Glutamatergic neuron (in vitro differentiated cells): ENCODE measurements around the gene NFYC. TPM values are rescaled to one million over a fixed set of nuclear protein-coding genes. Genes with fewer than 3 reads are reported as not detected.

Source experiments
- DNase-seq: peaks from one replicate; pipeline ENCODE4 v3.0.0; 2022
- H3K27ac Mint-ChIP-seq: one replicate; pipeline ENCODE4 v1.8.0; 2020; ENCODE audit warnings: mild to moderate bottlenecking, mixed read lengths, inconsistent platforms; ENCODE audit not compliant: unreplicated experiment
- H3K27me3 Mint-ChIP-seq: one replicate; pipeline ENCODE4 v1.8.0; 2020; ENCODE audit warnings: mild to moderate bottlenecking, moderate library complexity, mixed read lengths, inconsistent platforms; ENCODE audit not compliant: unreplicated experiment
- H3K36me3 Mint-ChIP-seq: one replicate; pipeline ENCODE4 v1.8.0; 2020; ENCODE audit warnings: mild to moderate bottlenecking, mixed read lengths, inconsistent platforms; ENCODE audit not compliant: unreplicated experiment
- H3K4me1 Mint-ChIP-seq: one replicate; pipeline ENCODE4 v1.8.0; 2020; ENCODE audit warnings: mild to moderate bottlenecking, low read depth, mixed read lengths, inconsistent platforms; ENCODE audit not compliant: unreplicated experiment
- H3K4me3 Mint-ChIP-seq: one replicate; pipeline ENCODE4 v1.8.0; 2020; ENCODE audit warnings: mild to moderate bottlenecking, mixed read lengths, inconsistent platforms; ENCODE audit not compliant: unreplicated experiment
- H3K9me3 Mint-ChIP-seq: one replicate; pipeline ENCODE4 v1.8.0; 2020; ENCODE audit warnings: mild to moderate bottlenecking, moderate library complexity, mixed read lengths, inconsistent platforms; ENCODE audit not compliant: unreplicated experiment
- total RNA-seq: library from RNA; stranded (reverse); fragmentation: NEBNext Ultra II Directional; extraction: Animal tissue kit (Norgen Biotek cat#: 25700); gene quantifications from one replicate; pipeline ENCODE4 v1.2.1, GENCODE V29; 2021; ENCODE audit not compliant: unreplicated experiment
- TF ChIP-seq, protein P1 (sequence below): fragments of 200-600 bp; sonication (generic); IDR thresholded peaks from one replicate; pipeline ENCODE4 v1.5.0; 2021; ENCODE audit not compliant: partially characterized antibody, unreplicated experiment

Gene NFYC
- total RNA-seq, 1 donor from 2014 or later = 44.2 TPM

DNA sequence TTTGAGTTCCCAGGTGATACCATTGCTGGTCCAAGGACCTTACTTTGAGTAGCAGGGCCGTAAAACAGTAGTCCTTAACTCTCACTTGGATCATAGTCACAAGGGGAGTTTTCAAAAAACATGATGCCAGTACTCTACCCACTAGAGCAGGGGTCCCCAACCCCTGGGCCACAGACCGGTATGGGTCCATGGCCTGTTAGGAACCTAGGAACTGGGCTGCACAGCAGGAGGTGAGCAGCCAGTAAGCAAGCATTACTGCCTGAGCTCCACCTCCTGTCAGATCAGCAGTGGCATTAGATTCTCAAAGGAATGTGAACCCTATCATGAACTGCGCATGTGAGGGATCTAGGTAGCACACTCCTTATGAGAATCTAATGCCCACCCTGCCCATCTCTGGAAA is 52.4 kb downstream of the NFYC start:
- no peak for DNase-seq
- Mint-ChIP-seq H3K4me1 (peaks cover 23% of the 10 kb centered on the region), H3K27ac (no peak overlapping the region), H3K27me3 (peaks cover 5% of the 10 kb centered on the region), H3K9me3 (no peaks in the 10 kb centered on the region), H3K4me3 (no peak overlapping the region), H3K36me3 (no peaks in the 10 kb centered on the region)
- TF ChIP-seq, protein P1, sequence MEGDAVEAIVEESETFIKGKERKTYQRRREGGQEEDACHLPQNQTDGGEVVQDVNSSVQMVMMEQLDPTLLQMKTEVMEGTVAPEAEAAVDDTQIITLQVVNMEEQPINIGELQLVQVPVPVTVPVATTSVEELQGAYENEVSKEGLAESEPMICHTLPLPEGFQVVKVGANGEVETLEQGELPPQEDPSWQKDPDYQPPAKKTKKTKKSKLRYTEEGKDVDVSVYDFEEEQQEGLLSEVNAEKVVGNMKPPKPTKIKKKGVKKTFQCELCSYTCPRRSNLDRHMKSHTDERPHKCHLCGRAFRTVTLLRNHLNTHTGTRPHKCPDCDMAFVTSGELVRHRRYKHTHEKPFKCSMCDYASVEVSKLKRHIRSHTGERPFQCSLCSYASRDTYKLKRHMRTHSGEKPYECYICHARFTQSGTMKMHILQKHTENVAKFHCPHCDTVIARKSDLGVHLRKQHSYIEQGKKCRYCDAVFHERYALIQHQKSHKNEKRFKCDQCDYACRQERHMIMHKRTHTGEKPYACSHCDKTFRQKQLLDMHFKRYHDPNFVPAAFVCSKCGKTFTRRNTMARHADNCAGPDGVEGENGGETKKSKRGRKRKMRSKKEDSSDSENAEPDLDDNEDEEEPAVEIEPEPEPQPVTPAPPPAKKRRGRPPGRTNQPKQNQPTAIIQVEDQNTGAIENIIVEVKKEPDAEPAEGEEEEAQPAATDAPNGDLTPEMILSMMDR = no peak

DNA sequence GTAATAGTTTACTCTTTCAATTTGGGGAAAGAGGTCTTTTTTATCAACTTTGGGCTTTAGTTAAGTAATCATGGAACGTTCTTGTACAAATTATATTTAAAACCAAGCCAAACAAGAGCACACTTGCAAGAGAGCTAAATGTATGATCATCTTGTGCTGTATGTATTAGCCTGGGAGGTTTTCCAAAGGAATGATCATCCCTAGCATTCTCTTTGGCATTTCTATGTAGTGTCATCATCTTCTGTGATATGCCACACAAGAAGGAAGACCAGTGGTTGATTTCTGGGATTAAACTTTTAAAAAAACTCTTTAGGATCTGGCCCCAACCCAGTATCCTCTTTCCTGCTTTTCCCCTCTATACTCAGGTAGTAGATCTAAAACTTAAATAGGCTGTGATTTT is 53.7 kb downstream of the NFYC start:
- TF ChIP-seq, protein P1 = no peak
- Mint-ChIP-seq H3K9me3 (no peaks in the 10 kb centered on the region), H3K4me1 (peaks cover 23% of the 10 kb centered on the region), H3K27ac (peak overlapping the region; percentile 94), H3K4me3 (no peak overlapping the region), H3K36me3 (no peaks in the 10 kb centered on the region), H3K27me3 (peaks cover 5% of the 10 kb centered on the region)
- no peak for DNase-seq

DNA sequence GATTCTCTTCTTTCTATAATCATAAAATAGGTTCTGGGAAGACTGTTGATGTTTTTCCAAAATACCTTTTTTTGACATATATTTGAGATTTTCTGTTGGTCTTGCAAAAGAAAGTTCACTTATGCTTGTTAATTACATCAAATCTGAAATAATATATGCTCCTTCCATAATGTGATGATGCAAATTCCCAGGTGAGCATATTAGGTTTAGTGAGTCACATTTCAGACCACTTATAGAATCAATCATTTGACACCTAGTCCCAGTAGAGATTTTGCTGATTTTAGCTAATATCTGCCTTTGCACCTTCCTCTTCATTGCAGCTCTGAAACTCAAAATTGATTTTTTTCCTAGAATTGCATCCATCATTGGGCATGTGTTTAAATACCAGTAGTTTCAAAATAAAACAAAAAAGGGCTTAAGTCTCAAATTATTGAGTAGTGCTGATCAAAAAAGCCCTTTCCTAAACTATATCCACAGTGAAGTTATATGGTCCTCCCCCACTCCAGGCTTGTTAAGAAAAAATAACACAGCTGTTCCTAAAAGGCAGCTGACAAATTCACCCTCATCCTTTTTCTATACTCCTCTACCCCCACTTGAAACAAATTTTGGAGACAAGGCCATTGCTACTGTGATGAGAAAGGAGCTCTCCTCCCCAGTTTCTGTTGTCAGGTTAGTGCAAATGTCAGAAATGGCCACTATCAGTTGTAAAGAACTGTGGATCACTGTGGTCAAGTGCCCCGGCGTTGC is 55.0 kb downstream of the NFYC start:
- Mint-ChIP-seq H3K9me3 (no peaks in the 10 kb centered on the region), H3K36me3 (no peaks in the 10 kb centered on the region), H3K4me3 (peak overlapping the region; percentile 80), H3K4me1 (peaks cover 23% of the 10 kb centered on the region), H3K27ac (peak overlapping the region; percentile 94), H3K27me3 (peaks cover 5% of the 10 kb centered on the region)
- TF ChIP-seq, protein P1 = no peak
- DNase-seq = no peak

DNA sequence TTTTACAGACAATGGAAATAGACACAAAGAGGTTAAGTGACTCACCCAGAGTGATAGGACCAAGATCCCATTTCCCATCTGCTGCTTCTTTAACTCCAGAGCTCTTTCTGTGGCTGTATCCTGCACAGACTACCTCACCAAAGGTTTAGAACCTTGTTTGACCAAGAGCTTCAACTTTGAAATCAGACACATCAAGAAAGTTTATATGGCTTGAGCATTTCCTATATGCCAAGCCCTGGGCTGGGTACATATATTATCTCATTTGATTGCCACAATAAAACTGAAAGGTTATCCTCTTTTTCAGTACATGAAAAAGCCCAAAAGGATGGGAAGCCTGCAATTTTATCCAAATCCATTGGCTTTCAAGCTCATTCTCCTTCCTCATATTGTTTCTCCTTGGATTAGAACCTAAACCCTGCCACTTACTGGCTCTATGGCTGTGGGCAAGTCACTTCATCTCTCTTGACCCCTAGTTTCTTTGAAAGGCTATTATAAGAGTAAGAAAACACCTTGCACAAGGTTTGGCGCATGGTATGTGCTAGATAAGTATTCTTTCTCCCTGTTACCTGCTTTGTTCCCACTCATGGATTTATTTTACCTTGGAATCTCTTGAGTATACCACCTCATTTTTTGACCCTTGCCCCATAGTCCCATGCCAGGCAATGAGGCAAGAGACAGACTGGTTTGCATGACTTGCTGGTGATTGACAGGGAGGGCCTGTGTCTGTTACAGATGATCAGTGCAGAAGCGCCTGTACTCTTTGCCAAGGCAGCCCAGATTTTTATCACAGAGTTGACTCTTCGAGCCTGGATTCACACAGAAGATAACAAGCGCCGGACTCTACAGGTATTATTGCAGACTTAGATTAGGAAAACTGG is 57.6 kb downstream of the NFYC start:
- H3K4me3 Mint-ChIP-seq = no peak overlapping the region
- H3K9me3 Mint-ChIP-seq = no peaks in the 10 kb centered on the region
- TF ChIP-seq, protein P1 = no peak
- peaks cover 5% of the 10 kb centered on the region for H3K27me3 Mint-ChIP-seq
- H3K4me1 Mint-ChIP-seq = peaks cover 23% of the 10 kb centered on the region
- DNase-seq = no peak
- peak overlapping the region; percentile 62 for H3K27ac Mint-ChIP-seq
- no peaks in the 10 kb centered on the region for H3K36me3 Mint-ChIP-seq

DNA sequence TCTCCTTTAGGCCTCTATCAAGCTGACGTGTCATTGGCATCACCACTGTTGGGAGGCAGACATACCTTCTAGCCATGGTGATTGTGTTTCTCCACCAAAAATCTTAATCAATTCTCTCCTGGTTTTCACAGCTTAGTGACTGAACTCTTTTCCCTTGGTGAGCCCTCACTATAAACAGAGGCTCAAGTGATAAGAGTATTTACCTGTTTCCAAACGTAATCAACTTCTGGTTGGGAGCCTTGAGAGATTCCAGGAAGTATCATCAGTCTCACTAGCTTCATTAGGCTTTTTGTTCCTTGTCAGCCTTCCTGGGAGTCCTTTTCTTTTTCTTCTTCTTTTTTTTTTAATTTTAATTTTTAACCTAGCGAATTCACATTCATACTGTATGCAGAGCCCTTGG is 58.3 kb downstream of the NFYC start:
- no peak for DNase-seq
- Mint-ChIP-seq H3K9me3 (no peaks in the 10 kb centered on the region), H3K27me3 (peaks cover 5% of the 10 kb centered on the region), H3K4me3 (no peak overlapping the region), H3K36me3 (no peaks in the 10 kb centered on the region), H3K4me1 (peaks cover 23% of the 10 kb centered on the region), H3K27ac (no peak overlapping the region)
- TF ChIP-seq, protein P1 = no peak
